SK-N-MC (cell line): ENCODE data around the gene CDSN.

ENCODE experiments used
- EZH2 ChIP-seq: fragments of 200-600 bp; sonication (generic); IDR thresholded peaks from one replicate; pipeline ENCODE4 v1.6.1; 2017; ENCODE audit warnings: antibody characterized with exemption
- FOXP2 ChIP-seq: optimal IDR thresholded peaks from 2 replicates; pipeline ENCODE3; 2011; ENCODE audit warnings: mild to moderate bottlenecking, moderate library complexity; ENCODE audit not compliant: insufficient read depth; ENCODE audit errors: extremely low read length, control extremely low read depth
- POLR2AphosphoS5 ChIP-seq: IDR thresholded peaks from 2 replicates; pipeline ENCODE4 v1.6.1; 2012; ENCODE audit warnings: mild to moderate bottlenecking, low read depth, low read length, borderline replicate concordance

- TF ChIP-seq EZH2 (no peak), POLR2AphosphoS5 (no peak), FOXP2 (no peak)
Measured at GRCh38 chr6:31074401-31074800, 45.8 kb downstream of the CDSN start.
